Hepatocyte (in vitro differentiated cells): ENCODE results near the gene LCN12. TPM values are rescaled to one million over a fixed set of nuclear protein-coding genes. Genes with fewer than 3 reads are reported as not detected.

Source experiments
- DNase-seq: peaks from one replicate; pipeline ENCODE4 v3.0.0-alpha.2; 2016; ENCODE audit warnings: low spot score
- H2AFZ ChIP-seq: fragments of 200-600 bp; sonication (generic); 2 replicates; pipeline ENCODE4 v1.6.0; 2016; ENCODE audit warnings: antibody characterized with exemption, mild to moderate bottlenecking
- H3K27ac ChIP-seq: fragments of 200-600 bp; sonication (generic); 2 replicates; pipeline ENCODE4 v1.5.1; 2016; ENCODE audit warnings: mild to moderate bottlenecking
- H3K27me3 ChIP-seq: fragments of 200-600 bp; sonication (generic); 2 replicates; pipeline ENCODE4 v1.6.1; 2016
- H3K36me3 ChIP-seq: fragments of 200-600 bp; sonication (generic); replicated peaks from 2 replicates; pipeline ENCODE4 v1.5.1; 2016; ENCODE audit warnings: low read depth; ENCODE audit not compliant: insufficient read depth
- H3K4me1 ChIP-seq: fragments of 200-600 bp; sonication (generic); 2 replicates; pipeline ENCODE4 v1.5.1; 2016; ENCODE audit warnings: mild to moderate bottlenecking, moderate library complexity; ENCODE audit not compliant: insufficient read depth
- H3K4me2 ChIP-seq: fragments of 200-600 bp; sonication (generic); 2 replicates; pipeline ENCODE4 v1.6.0; 2016
- H3K4me3 ChIP-seq: fragments of 200-600 bp; sonication (generic); 2 replicates; pipeline ENCODE4 v1.5.1; 2016; ENCODE audit warnings: mild to moderate bottlenecking
- H3K79me2 ChIP-seq: fragments of 200-600 bp; sonication (generic); 2 replicates; pipeline ENCODE4 v1.6.0; 2017; ENCODE audit warnings: mild to moderate bottlenecking
- H3K9me2 ChIP-seq: fragments of 200-600 bp; sonication (generic); replicated peaks from 2 replicates; pipeline ENCODE4 v1.6.0; 2017; ENCODE audit warnings: mild to moderate bottlenecking; ENCODE audit not compliant: insufficient read depth
- H3K9me3 ChIP-seq: fragments of 200-600 bp; sonication (generic); 2 replicates; pipeline ENCODE4 v1.5.1; 2016; ENCODE audit warnings: low read depth, mild to moderate bottlenecking
- H4K20me1 ChIP-seq: fragments of 200-600 bp; sonication (generic); 2 replicates; pipeline ENCODE4 v1.6.0; 2016; ENCODE audit warnings: mild to moderate bottlenecking; ENCODE audit not compliant: insufficient read depth, poor library complexity, severe bottlenecking
- CTCF ChIP-seq: fragments of 200-600 bp; sonication (generic); IDR thresholded peaks from 2 replicates; pipeline ENCODE4 v1.5.1; 2016; ENCODE audit warnings: antibody characterized with exemption, mild to moderate bottlenecking; ENCODE audit not compliant: poor library complexity
- EZH2 ChIP-seq: fragments of 200-600 bp; sonication (generic); IDR thresholded peaks from 2 replicates; pipeline ENCODE4 v1.6.1; 2016; ENCODE audit warnings: antibody characterized with exemption, mild to moderate bottlenecking, borderline replicate concordance
- EZH2phosphoT487 ChIP-seq: fragments of 200-600 bp; sonication (generic); IDR thresholded peaks from one replicate; pipeline ENCODE4 v1.6.1; 2018; ENCODE audit warnings: antibody characterized with exemption, mild to moderate bottlenecking, low read depth, moderate library complexity; ENCODE audit not compliant: unreplicated experiment, severe bottlenecking
- WGBS: methylation state at CpG from one replicate; pipeline ENCODE4 v1.1.6; 2016; ENCODE audit warnings: low lambda C conversion rate; ENCODE audit errors: missing lambda C conversion rate; 5-methylcytosine and 5-hydroxymethylcytosine counted together
- polyA plus RNA-seq: library from polyadenylated mRNA; unstranded; fragments of >200 nt; fragmentation: Nextera tagmentation; extraction: Ambion mirVana; gene quantifications from 2 replicates; pipeline ENCODE4 v1.2.1, GENCODE V29; 2016
- total RNA-seq: library from RNA; depleted of rRNA; stranded (reverse); fragments of >200 nt; gene quantifications from 2 replicates; pipeline ENCODE4 v1.2.3, GENCODE V29; 2014

Gene LCN12
- total and polyA plus RNA-seq, 2 experiments from 2014 or later = 4.1 to 27.4 TPM

- Histone ChIP-seq H3K79me2 (no peaks in the 10 kb centered on the region), H3K9me2 (no peaks in the 10 kb centered on the region), H4K20me1 (no peaks in the 10 kb centered on the region), H3K27ac (no peak overlapping the region), H3K36me3 (no peaks in the 10 kb centered on the region), H3K27me3 (no peaks in the 10 kb centered on the region), H3K4me2 (no peak overlapping the region), H3K4me1 (no peaks in the 10 kb centered on the region), H3K9me3 (no peaks in the 10 kb centered on the region), H3K4me3 (no peak overlapping the region), H2AFZ (no peak overlapping the region)
- no peak for DNase-seq
- whole genome bisulfite sequencing = 94% methylated on average over 6 of the region's 6 CpGs
- TF ChIP-seq CTCF = no peak
- TF ChIP-seq EZH2 = no peak
- TF ChIP-seq EZH2phosphoT487 = no peak
These were observed 5.8 kb downstream of the LCN12 start for GRCh38 chr9:136957901-136958300.

GRCh38 chr9:136958473-136958872 lies 6.4 kb downstream of the LCN12 start:
- Histone ChIP-seq H3K36me3 (no peaks in the 10 kb centered on the region), H3K9me3 (no peaks in the 10 kb centered on the region), H3K9me2 (no peaks in the 10 kb centered on the region), H3K79me2 (no peaks in the 10 kb centered on the region), H3K4me1 (no peaks in the 10 kb centered on the region), H3K27me3 (no peaks in the 10 kb centered on the region), H3K4me3 (no peak overlapping the region), H3K27ac (no peak overlapping the region), H2AFZ (no peak overlapping the region), H4K20me1 (no peaks in the 10 kb centered on the region), H3K4me2 (no peak overlapping the region)
- no peak for DNase-seq
- no peak for TF ChIP-seq EZH2phosphoT487
- TF ChIP-seq CTCF = no peak
- no peak for TF ChIP-seq EZH2
- 97% methylated on average over 7 of the region's 7 CpGs for WGBS

- H3K79me2 ChIP-seq = no peaks in the 10 kb centered on the region
- no peaks in the 10 kb centered on the region for H3K4me1 ChIP-seq
- H3K9me3 ChIP-seq = no peaks in the 10 kb centered on the region
- DNase-seq = no peak
- no peak overlapping the region for H3K27ac ChIP-seq
- no peak for TF ChIP-seq EZH2phosphoT487
- no peak for TF ChIP-seq CTCF
- no peak for TF ChIP-seq EZH2
- H3K4me2 ChIP-seq = no peak overlapping the region
- H2AFZ ChIP-seq = no peak overlapping the region
- 86% methylated on average over 28 of the region's 28 CpGs for WGBS
- no peaks in the 10 kb centered on the region for H4K20me1 ChIP-seq
- no peaks in the 10 kb centered on the region for H3K36me3 ChIP-seq
- H3K9me2 ChIP-seq = no peaks in the 10 kb centered on the region
- no peaks in the 10 kb centered on the region for H3K27me3 ChIP-seq
- H3K4me3 ChIP-seq = no peak overlapping the region
These were observed 7.1 kb downstream of the LCN12 start for GRCh38 chr9:136958898-136959850.
